Astrocyte (in vitro differentiated cells and primary cell): ENCODE measurements around the gene VPS13D. TPM values are rescaled to one million over a fixed set of nuclear protein-coding genes. Genes with fewer than 3 reads are reported as not detected.

Source experiments
- DNase-seq: peaks from one replicate; pipeline ENCODE4 v3.0.0-alpha.2; 2010; ENCODE audit warnings: low read depth
- FAIRE-seq: peaks from 2 replicates; lab custom pipeline; 2011; peaks lifted over from hg19 to GRCh38; lab: Jason Lieb, UNC
- H2AFZ ChIP-seq: 2 replicates; pipeline ENCODE4 v1.6.0; 2012; ENCODE audit warnings: low read depth, low read length, inconsistent platforms
- H3K27ac ChIP-seq: 2 replicates; pipeline ENCODE4 v1.5.1; 2011; ENCODE audit warnings: low read depth, low read length, inconsistent platforms
- H3K27me3 ChIP-seq: 2 replicates; pipeline ENCODE4 v1.6.0; 2011; ENCODE audit warnings: low read length, inconsistent platforms; ENCODE audit not compliant: insufficient read depth
- H3K36me3 ChIP-seq: 2 replicates; pipeline ENCODE4 v1.5.1; 2011; ENCODE audit warnings: low read length, inconsistent platforms; ENCODE audit not compliant: insufficient read depth
- H3K4me1 ChIP-seq: 2 replicates; pipeline ENCODE4 v1.5.1; 2011; ENCODE audit warnings: low read length, inconsistent platforms; ENCODE audit not compliant: insufficient read depth
- H3K4me2 ChIP-seq: 2 replicates; pipeline ENCODE4 v1.6.0; 2012; ENCODE audit warnings: low read length, inconsistent platforms
- H3K4me3 ChIP-seq: 2 replicates; pipeline ENCODE4 v1.5.1; 2011; ENCODE audit warnings: low read depth, mild to moderate bottlenecking, low read length, inconsistent platforms; ENCODE audit not compliant: insufficient read depth
- H3K79me2 ChIP-seq: 2 replicates; pipeline ENCODE4 v1.6.0; 2012; ENCODE audit warnings: mild to moderate bottlenecking, low read length, inconsistent platforms; ENCODE audit not compliant: insufficient read depth
- H3K9ac ChIP-seq: 2 replicates; pipeline ENCODE4 v1.6.0; 2012; ENCODE audit warnings: mild to moderate bottlenecking, low read length, inconsistent platforms
- H3K9me3 ChIP-seq: 2 replicates; pipeline ENCODE4 v1.5.1; 2012; ENCODE audit warnings: low read depth, mild to moderate bottlenecking, low read length, inconsistent platforms; ENCODE audit not compliant: insufficient read depth
- H4K20me1 ChIP-seq: 2 replicates; pipeline ENCODE4 v1.6.0; 2012; ENCODE audit warnings: low read length, inconsistent platforms; ENCODE audit not compliant: insufficient read depth
- H3K27ac Mint-ChIP-seq: one replicate; pipeline ENCODE4 v1.8.0; 2021; ENCODE audit warnings: mild to moderate bottlenecking, mixed read lengths; ENCODE audit not compliant: unreplicated experiment
- H3K27me3 Mint-ChIP-seq: one replicate; pipeline ENCODE4 v1.8.0; 2021; ENCODE audit warnings: low read depth, mixed read lengths; ENCODE audit not compliant: unreplicated experiment
- H3K36me3 Mint-ChIP-seq: one replicate; pipeline ENCODE4 v1.8.0; 2021; ENCODE audit warnings: low read depth, mixed read lengths; ENCODE audit not compliant: unreplicated experiment
- H3K4me1 Mint-ChIP-seq: one replicate; pipeline ENCODE4 v1.8.0; 2021; ENCODE audit warnings: low read depth, mixed read lengths; ENCODE audit not compliant: unreplicated experiment
- H3K4me3 Mint-ChIP-seq: one replicate; pipeline ENCODE4 v1.8.0; 2021; ENCODE audit warnings: mild to moderate bottlenecking, moderate library complexity, mixed read lengths; ENCODE audit not compliant: unreplicated experiment
- H3K9me3 Mint-ChIP-seq: one replicate; pipeline ENCODE4 v1.8.0; 2021; ENCODE audit warnings: mild to moderate bottlenecking, mixed read lengths; ENCODE audit not compliant: unreplicated experiment
- EZH2 ChIP-seq: IDR thresholded peaks from 2 replicates; pipeline ENCODE4 v1.6.1; 2012; ENCODE audit warnings: mild to moderate bottlenecking, low read length, inconsistent platforms; ENCODE audit not compliant: insufficient read depth
- total RNA-seq: library from RNA; stranded (reverse); gene quantifications from 2 replicates; pipeline ENCODE4 v1.2.1, GENCODE V29; 2021
- TF ChIP-seq, protein P1 (sequence below): IDR thresholded peaks from 2 replicates; pipeline ENCODE4 v1.5.1; 2011; ENCODE audit warnings: low read depth, mild to moderate bottlenecking, inconsistent platforms, low read length, moderate library complexity; ENCODE audit not compliant: insufficient read depth

Gene VPS13D
- total RNA-seq, 1 donor from 2014 or later, result 25.9 TPM

DNA sequence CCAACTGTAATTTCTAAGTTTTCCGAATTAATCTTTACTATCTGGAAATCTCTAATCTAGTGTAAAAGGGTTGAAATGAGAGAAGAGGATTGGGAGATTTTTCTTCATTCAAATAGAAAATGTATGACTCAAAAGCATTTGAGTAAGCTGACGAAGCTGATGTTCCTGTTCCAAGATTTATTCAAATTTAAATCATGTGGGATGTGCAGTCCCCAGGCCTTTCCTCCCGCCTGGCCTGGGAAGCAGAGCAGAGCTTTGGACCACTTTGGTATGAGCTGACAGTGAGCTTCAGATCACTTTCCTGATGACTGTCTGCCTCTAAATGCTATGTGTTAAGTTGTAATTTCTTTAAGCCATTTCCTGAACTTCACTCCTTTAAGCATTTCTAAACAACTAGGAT, 196.2 kb downstream of the VPS13D start:
- Histone ChIP-seq H3K9ac (no peak overlapping the region), H3K4me1 (peaks cover 23% of the 10 kb centered on the region), H3K27me3 (no peaks in the 10 kb centered on the region), H3K79me2 (no peaks in the 10 kb centered on the region), H3K4me3 (no peak overlapping the region), H3K27ac (no peak overlapping the region), H2AFZ (no peak overlapping the region), H3K9me3 (no peaks in the 10 kb centered on the region), H3K36me3 (peaks cover 2% of the 10 kb centered on the region), H4K20me1 (no peaks in the 10 kb centered on the region), H3K4me2 (no peak overlapping the region)
- Mint-ChIP-seq H3K27me3 (no peaks in the 10 kb centered on the region), H3K9me3 (no peaks in the 10 kb centered on the region), H3K27ac (no peak overlapping the region), H3K36me3 (peaks cover 5% of the 10 kb centered on the region), H3K4me3 (no peak overlapping the region), H3K4me1 (peaks cover 5% of the 10 kb centered on the region)
- no peak for FAIRE-seq
- TF ChIP-seq, protein P1, sequence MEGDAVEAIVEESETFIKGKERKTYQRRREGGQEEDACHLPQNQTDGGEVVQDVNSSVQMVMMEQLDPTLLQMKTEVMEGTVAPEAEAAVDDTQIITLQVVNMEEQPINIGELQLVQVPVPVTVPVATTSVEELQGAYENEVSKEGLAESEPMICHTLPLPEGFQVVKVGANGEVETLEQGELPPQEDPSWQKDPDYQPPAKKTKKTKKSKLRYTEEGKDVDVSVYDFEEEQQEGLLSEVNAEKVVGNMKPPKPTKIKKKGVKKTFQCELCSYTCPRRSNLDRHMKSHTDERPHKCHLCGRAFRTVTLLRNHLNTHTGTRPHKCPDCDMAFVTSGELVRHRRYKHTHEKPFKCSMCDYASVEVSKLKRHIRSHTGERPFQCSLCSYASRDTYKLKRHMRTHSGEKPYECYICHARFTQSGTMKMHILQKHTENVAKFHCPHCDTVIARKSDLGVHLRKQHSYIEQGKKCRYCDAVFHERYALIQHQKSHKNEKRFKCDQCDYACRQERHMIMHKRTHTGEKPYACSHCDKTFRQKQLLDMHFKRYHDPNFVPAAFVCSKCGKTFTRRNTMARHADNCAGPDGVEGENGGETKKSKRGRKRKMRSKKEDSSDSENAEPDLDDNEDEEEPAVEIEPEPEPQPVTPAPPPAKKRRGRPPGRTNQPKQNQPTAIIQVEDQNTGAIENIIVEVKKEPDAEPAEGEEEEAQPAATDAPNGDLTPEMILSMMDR, result no peak
- TF ChIP-seq EZH2, result no peak
- peak; percentile 75 for DNase-seq

DNA sequence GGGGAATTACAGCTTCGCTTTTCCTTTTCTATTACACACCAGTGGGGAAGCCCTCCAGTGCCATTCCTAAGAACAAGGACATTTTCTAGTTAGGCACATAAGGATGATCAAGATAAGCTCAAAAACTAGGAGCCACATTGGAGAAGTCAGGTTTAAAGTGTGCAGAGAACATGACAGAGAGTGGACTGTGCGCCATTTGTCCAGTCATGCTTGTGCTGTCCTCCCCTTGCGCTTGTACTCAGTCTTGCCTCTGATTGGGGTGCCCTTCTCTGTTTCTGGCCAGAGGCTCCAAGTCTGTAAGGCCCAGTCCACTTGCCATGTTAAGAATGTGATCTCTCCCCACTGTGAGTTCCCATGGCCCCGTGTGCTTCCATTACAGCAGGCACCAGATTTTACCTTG, 198.5 kb downstream of the VPS13D start:
- no peaks in the 10 kb centered on the region for H4K20me1 ChIP-seq
- TF ChIP-seq EZH2, result no peak
- TF ChIP-seq, protein P1, result no peak
- DNase-seq, result no peak
- no peaks in the 10 kb centered on the region for H3K9me3 ChIP-seq
- H2AFZ ChIP-seq, result no peak overlapping the region
- H3K79me2 ChIP-seq, result no peaks in the 10 kb centered on the region
- H3K9me3 Mint-ChIP-seq, result no peaks in the 10 kb centered on the region
- no peak for FAIRE-seq
- H3K27ac ChIP-seq, result no peak overlapping the region
- H3K27ac Mint-ChIP-seq, result no peak overlapping the region
- H3K4me1 ChIP-seq, result peaks cover 27% of the 10 kb centered on the region
- H3K36me3 ChIP-seq, result no peaks in the 10 kb centered on the region
- H3K36me3 Mint-ChIP-seq, result peaks cover 5% of the 10 kb centered on the region
- no peaks in the 10 kb centered on the region for H3K27me3 Mint-ChIP-seq
- no peak overlapping the region for H3K9ac ChIP-seq
- H3K4me3 Mint-ChIP-seq, result no peak overlapping the region
- no peak overlapping the region for H3K4me3 ChIP-seq
- no peak overlapping the region for H3K4me2 ChIP-seq
- H3K27me3 ChIP-seq, result no peaks in the 10 kb centered on the region
- H3K4me1 Mint-ChIP-seq, result peaks cover 9% of the 10 kb centered on the region

DNA sequence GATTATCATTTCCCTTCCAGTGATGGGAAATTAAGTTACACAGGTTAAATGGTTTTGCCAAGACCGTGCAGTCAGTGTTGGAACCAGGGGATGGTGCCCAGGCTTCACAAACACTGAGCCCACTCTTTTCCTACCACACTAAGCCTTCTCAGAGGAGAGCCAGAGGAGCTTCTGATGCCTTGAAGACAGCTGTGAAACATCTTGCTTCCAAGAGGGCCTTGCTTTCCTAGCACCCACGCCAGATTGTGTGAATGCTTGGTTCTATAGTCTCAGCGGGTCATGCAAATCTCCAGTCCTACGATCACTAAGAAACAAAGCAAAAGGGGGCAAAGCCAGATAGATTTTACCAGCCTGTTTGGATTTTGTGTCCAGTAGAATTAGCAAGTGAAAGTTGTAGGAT, 200.7 kb downstream of the VPS13D start:
- no peak overlapping the region for H3K4me2 ChIP-seq
- H4K20me1 ChIP-seq, result no peaks in the 10 kb centered on the region
- H3K9ac ChIP-seq, result no peak overlapping the region
- no peak overlapping the region for H3K4me3 Mint-ChIP-seq
- peaks cover 22% of the 10 kb centered on the region for H3K4me1 Mint-ChIP-seq
- no peak overlapping the region for H3K27ac Mint-ChIP-seq
- no peaks in the 10 kb centered on the region for H3K9me3 ChIP-seq
- no peaks in the 10 kb centered on the region for H3K79me2 ChIP-seq
- no peaks in the 10 kb centered on the region for H3K27me3 Mint-ChIP-seq
- peaks cover 5% of the 10 kb centered on the region for H3K36me3 Mint-ChIP-seq
- FAIRE-seq (no peak), DNase-seq (no peak)
- H2AFZ ChIP-seq, result no peak overlapping the region
- no peaks in the 10 kb centered on the region for H3K36me3 ChIP-seq
- TF ChIP-seq, protein P1, result no peak
- TF ChIP-seq EZH2, result no peak
- no peaks in the 10 kb centered on the region for H3K27me3 ChIP-seq
- H3K9me3 Mint-ChIP-seq, result no peaks in the 10 kb centered on the region
- no peak overlapping the region for H3K27ac ChIP-seq
- peaks cover 33% of the 10 kb centered on the region for H3K4me1 ChIP-seq
- no peak overlapping the region for H3K4me3 ChIP-seq
